DMS114 treated with DMSO at 0.1 percent for 48 hours (cell line): ENCODE measurements around the gene KCNF1.

Experiments used
- DNase-seq: peaks from one replicate; lab custom pipeline; 2025; ENCODE audit not compliant: unreplicated experiment; lab: John Stamatoyannopoulos, UW

The KCNF1 gene

DNA sequence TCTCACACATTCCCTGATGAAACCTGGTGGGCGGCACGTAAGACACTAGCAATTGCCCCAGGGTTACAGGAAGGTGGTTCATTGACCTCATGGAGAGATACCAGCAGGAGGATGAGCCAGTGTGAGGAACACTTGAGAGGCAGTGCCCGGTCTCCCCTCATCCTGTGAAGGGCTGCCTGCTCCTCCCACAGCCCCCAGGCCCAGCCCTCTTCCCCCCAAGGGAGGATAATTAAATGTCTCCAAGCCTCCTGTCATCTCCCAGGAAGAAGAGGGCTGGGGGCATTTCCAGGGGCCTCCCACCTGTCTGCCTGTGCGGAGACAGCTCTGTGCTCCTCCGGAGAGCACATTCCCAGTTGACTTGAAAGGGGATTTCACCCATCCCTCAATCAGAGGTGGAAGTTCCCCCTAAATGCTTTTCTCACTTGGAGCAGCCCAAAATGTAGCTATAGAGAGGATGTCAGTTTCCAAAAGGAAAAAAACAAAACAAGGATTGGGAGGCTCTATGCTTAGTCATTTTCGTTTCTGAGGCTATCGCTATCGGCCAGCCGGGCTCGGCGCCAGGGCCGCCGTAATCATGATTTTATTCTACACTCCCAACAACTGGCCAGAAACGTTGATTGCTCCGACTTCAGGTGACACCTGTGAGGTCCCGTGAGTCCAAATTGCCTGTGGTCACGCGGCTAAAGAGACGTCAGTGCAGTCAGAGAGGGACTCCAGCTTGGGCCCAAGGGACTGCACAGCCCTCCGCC is 7.1 kb downstream of the KCNF1 start:
- no peak for DNase-seq

DNA sequence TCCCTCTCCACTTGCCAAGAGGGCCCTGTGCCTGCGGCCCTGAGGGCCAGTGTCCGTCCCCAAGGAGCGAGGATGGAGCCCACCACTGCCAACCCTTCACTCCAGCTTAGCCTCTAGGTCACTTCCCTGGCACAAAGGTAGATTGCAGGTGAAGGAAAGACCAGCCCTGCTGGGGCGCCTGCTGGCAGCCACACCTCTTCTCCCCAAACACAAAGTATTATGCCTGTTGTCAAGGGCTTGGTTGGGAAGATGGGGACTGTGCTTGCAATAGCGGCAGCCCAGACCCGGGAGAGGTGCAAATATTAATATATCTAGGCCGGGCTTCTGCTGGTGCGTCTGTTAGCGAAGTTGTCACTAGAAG is 7.7 kb downstream of the KCNF1 start:
- DNase-seq: no peak

DNA sequence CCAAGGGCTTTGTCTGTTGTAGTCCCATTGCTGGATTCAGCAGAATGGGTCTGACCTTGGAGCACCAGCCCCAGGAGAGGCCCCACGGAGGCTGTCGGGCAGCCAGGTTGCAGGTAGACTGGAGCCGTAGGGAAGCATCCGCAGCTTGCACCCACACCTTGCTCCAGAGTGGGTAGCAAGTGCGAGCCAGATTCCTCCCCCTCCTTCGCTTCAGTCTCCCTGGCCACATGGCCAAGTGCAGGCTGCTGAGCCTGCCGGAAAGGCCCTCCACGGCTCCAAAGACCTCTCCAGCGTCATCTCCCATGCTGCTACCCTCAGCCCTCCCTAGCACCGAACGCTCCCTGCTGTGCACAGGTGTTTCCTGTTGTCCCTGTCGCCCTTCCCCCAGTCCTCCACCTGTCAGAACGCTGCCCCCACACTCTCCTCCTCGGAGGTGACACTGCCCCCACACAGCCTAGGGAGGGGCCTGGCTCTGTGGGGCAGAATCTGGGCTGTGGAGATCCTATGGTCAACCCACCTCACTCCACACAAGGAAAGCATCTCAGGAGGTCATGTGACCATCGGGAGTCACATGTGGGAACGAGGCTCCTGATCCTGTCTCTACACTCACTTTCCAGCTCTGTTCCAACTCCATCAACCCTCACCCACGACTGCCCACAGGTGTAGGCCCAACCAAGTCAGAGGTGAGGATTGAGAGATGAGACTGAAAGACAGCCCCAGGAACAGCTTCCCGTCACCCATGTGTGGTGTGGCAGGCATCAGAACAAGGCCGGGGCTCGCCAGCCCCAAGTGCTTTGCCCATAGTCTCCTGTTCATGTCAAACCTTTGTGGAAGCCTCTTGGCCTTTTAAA is 8.3 kb downstream of the KCNF1 start:
- DNase-seq: no peak

DNA sequence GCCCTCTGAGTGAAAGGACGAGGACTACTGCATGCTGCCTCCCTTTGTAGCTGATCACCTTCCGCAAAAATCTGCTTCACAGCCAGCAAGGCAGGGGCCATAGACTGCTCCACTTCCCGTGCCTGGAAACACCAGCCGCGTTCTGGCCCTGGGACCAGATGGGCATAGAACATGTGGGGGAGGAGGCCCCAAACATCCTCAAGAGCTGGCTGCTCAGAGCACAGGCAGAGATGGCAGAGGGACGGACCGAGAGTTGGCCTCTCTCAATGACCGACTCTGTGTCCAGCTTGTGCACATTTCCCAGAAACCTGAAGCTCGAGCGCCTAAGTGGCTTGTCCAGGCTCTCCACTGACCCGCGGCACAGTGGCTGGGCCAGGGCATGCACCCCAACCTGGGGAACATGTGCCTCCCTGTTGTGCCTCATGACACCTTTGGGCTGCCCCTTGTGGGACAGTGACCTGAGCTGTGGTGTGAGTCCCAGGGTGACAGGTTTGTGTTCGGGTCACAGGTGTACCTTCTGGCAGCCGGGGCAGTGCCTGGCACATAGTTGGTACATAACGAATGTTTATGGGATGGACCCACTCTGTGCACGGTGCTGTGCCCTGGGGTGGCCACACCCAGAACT is 9.1 kb downstream of the KCNF1 start:
- DNase-seq: no peak

DNA sequence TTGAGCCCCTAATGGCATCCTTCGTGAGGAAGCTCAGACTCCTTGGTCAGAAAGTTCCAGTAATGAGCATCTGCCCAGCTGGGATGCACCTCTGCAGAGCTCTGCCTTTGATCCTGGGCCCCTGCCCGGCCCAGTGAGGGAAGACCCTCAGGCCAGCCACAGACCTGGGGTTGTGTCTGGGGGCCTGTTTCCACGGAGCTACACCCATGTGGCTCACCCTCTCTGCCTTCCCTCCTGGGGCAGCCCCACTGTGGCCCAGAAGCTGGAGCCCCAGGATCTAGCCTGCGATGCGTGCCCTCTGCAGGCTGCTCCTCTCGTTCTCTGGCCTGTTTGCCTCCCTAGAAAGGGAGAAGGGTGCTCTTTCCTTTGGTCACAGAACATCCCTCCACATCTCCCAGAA is 9.8 kb downstream of the KCNF1 start:
- DNase-seq: no peak

DNA sequence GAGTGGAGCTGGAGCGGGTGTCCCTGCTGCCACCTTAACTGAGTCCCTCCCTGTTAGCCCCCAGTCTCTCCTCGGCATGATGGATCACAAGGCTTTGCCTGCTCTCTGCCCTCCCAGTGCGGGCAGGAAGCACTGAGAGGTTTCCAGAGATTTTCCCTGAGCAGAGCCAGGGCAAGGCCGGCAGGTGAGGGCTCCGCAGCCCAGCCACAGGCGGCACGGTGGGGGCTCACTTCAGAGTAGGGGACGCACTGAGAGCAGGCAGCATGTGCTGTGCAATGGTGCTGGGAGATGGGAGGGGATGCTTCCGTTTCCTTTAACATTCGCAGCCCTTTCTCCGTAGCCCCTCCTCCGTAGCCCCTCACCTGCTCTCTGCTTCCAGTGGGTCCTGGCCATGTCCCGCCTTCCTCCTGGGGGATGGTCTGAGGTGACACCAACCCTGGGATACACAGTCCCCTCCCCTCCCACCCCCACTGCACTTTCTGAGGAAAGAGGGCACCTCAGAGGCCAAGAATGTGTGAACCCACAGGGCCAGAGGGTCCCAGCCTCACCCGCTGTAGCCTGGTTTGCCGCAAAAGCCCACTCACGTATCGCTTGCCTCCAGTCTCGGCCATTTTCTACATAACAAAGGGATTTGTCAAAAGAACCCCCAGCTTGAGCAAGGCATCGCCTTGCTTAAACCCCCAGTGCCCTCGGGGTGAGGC is 10.7 kb downstream of the KCNF1 start:
- no peak for DNase-seq

DNA sequence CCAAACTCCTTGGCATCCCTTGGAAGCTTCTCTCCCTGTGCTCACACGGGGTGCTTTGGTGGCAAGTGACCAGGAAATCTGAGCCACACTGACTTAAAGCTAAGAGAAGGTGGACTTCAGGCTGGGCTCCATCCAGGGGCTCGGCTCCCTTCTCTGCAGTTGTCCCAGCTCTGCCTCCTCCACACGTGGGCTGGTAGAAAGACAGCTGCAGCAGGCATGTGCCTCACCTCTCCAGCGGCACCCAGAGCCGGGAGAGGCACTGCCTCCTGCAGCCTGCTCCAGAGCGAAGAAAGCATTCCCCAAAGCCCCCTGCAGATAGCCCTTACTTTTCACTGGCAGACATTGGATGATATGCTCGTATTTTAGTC is 11.3 kb downstream of the KCNF1 start:
- no peak for DNase-seq

DNA sequence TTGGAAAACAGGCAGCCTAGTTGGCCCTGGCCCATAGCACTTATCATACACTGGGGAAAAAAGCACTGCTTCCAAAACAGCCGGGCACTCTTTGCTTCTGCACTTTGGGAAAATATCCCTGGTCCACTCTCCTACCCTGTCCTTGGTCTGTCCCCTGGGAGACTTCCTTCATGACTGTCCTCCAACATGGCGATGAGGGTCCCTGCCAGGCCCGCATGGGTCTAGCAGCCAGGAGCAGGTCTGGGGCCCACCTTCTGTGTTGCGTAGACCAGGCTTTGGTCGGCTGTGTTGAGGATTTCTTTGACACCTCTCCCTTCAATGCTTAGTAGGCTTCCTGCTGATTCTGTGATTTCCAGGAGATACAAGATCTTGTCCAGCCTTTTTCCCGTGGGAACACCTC is 12.2 kb downstream of the KCNF1 start:
- DNase-seq: no peak

DNA sequence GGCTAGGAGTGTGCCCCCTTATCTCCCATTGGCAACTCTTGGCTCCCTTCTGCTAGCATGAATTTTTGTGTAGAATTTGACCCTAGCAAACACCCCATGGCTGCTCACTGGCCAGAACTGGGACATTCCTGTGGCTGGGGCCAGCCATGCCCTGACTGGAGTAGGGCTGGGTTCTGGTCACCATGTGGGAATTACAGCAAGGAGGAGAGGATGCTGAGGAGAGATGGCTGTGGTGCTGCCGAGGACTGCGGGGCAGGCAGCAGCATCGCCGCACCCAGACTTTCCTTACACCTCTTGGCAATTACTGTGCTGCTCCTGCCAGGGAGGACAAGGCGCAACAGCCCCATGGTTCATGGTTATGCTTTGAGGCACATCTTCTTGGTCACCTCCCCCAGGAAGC is 12.7 kb downstream of the KCNF1 start:
- no peak for DNase-seq

DNA sequence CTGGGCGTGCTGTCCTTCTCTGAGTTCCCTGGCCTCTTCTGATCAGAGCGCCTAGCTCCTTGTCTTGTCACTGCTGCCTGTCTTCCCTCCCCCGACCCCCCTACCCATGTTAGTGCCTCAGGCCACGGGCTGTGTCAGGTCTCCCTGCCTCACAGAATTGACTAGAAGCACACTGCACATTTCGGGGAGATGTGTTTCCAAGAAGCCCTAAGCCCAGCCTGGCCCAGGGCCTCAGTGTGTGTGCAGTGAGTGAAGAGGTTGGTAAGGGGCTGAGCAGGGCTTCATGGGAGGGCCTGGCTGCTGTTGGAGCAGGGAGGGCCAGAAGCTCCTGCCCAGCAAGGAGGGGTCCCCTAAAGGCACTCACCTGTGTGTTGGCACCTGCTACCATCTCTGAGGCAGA is 13.1 kb downstream of the KCNF1 start:
- DNase-seq: no peak

DNA sequence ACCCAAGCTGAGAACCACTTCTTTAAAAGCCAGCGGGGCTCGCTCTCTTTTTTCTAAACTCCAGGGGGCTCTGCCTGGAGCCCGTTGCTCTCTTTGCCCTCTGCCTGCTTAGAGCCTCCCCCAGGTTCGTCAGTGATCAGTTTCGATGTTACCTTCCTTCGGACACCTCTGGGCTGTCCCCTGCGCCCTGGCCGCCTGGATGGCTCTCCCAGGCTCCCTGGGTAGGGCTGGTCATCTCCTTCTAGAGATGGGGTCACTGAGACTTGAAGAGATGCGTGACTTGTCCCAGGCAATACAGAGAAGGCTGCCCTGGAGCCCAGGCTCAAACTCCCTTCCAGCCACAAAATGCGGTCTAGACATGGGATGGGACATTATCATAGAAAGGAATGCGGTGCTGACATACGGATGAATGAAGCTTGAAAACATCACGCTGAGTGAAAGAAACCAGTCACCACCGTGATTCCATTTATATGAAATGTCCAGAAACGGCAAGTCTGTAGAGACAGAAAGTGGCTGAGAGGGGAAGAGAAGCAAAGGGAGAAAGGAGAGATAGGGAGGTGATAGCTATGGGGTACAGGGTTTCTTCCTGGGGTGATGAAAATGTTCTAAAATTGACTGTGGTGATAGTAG is 14.6 kb downstream of the KCNF1 start:
- no peak for DNase-seq

DNA sequence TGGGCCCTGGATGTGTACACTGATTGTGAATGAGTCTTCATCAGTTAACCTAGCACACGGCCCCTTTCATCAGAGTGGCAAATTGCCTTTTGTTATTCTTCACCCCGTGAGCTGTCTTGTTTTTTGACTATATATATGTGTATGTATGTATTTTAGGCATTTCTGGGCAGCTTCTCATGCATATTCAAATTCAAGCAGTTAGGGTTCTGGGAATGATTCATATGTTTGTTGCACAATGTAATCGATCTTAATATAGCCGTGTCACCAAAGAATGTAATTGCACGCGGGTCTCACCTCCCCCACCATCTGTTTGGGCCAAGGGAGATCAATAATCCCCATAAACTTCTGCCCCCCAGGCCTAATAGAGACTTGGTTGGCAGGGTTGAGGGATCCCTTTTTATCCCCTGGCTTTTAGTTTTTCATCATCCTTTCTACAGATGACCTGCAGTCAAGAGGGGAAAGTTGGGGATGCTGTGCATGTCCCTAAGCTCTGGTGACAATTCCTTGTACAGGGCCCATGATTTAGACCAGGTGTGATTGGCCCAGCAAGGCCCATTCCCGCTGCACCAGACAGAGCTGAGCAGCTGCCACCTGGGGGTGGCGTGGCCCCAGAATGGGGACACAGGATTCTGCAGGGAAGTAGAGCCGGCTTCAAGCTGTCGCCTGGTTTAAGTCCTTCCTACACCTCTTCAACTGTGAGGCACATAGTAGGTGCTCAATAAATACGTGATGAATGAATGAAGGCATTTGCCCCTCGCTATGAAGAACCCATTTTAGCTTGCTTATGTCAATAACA is 19.2 kb downstream of the KCNF1 start:
- DNase-seq: no peak

DNA sequence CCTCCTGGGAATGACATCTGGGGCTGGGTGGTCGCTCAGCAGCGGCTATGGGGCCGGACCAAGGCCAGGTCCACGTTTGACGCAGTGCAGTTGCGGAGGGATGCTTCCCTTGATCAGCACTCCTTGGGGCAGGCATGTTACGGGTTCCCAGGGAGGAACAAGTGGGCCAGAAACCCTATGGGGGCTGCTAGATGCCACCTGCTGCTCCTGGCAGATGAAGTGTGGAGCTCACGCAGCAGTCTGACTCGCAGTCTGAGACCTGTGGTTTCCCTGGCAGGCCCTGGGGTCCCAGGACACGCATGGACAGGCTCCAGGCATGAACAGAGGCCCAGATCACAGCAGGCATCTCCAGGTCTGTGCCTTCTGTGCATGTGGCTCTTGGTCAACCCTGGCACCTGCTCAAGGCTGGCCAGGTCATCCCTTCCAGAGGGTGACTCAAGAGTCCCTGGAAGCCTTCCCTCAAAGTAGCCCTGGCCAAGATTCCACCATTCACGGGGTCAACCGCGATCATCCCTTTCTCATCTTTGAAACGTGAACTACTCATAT is 20.0 kb downstream of the KCNF1 start:
- no peak for DNase-seq

DNA sequence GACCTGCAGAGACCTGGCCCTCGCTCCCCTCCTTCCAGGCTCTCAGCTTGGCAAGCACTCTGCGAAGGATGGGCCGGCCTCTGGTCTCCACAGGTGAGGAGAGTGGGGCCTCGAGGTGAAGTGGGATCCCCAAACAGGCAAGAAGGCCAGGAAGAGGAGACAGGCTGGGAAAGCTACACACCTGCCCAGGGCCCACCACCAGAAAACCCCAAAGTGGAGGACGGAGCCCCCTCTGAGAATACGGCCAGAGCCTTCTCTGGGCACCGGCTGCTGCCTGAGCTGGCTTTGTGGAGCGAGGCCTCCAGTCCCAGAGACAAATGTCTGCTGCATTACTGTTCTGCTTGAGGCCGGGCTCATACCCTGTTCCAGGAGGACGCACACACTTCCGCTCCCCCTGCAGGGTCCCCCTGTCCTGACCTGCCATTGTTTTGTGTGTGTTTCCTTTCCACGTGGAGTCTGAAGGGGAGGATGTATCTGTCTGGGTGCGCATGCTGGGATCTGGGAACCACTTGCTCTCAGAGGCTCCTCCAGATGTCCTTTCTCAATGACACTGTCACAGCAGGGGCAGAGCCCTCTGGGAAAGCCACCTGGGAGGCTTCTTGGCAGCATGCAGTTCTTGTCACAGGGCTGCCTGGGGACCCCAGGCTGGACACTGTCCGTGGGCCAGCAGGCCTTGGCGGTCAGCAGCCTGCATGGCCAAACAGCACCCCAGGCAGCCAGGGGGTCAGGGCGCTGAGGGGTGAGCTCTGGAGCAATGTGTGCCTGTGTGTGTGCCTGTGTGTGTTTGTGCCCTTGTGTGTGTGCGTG is 20.8 kb downstream of the KCNF1 start:
- no peak for DNase-seq

DNA sequence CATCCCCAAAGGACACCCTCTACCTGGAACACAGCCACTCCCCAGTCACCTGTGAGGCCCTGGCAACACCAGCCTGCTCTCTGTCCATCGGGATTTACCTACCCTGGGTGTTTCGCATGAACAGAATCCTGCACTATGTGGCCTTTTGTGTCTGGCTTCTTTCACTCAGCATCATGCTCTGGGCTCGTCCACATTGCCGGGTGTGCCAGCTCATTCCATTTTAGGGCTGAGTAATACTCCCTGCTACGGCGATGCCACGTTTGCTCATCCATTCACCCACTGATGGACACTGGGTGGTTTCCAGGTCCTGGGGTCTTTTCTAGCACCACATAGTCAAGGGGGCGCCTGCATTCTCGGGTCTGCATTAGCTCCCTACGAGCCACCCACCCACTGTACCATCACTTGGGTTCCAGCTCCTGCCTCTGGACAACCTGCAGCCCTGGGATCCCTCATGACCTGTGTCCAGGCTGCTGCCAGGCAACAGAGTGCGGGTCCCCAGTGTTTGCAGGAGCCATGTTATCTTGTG is 22.0 kb downstream of the KCNF1 start:
- no peak for DNase-seq

DNA sequence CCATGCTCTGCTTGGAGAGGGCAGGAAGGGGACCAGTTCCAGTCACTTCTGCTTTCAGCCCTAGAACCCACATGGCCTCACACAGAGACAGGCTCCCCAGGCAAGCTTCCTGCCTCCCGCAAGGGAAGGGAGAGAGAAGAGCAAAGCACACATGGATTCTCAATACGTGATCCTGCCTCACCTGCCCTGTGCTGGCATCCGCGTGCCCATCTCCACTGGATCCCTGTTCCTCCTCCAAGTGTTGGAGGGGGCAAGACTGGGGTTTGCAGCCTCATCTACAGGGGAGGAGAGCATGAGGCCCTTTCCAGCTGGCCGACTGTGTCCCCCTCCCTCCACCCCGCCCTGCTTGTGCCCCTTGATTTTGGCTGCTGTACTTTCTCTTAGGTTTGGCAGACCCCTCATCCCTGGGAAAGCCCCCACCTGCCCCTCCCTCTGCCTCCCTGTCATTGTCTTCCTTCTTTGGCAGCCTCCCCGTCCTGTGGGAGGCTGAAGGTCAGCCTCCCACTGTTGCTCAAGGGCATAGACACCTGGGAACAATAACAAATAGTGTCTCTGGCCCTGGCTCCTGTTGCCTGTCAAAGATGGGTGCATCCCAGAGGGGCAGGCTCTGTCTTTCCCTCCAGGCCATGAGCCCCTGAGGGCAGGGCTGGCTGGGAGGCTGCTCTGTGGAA is 22.7 kb downstream of the KCNF1 start:
- no peak for DNase-seq

DNA sequence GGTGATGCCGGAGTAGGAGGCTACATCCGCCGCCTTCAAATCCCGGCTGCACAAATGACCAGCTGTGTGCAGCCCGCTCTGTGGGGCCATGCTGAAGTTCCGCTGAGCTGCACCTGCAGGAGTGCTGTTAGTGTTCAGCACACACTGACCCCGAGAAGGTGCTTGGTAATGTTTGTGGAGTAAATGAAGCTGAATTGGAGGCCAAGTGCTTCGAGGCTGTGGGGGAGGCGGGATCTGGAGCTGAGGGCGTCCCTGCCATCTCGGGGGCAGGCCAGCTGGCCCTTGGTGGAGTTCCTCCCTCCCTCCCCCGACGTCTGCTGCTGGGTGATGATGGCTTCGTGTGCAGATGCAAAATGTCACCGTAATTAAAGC is 23.2 kb downstream of the KCNF1 start:
- DNase-seq: no peak

DNA sequence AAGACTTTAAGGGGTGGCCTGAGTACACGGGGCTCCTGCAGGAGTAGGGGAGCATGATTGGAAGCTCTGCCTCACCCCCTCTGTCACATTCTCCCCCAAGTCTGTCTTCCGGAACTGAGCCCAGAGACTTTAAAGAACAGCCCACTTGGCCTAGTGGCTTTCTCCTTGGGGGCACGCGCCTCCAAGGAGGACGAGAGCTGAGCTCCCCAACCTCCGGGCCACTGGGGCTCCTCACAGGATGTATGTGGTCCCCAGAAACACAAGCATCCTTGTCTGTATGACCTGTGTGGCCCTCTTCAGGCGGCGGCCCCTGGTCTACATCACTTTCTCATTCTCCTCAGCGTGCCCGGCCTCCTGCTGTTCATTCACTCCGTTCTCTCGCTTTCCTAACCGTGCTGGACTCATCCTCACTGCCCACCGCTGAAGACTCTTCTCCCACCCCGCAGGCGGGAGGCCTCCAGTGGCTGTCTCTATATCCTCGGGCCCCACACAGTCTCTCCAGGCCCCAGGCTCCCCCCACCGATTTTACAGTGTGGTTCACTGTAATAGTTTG is 23.7 kb downstream of the KCNF1 start:
- DNase-seq: no peak
